ENCODE data around the gene ANP32B.

- TF ChIP-seq POLR2A (IDR thresholded peaks at IDR 0.05) (no peak), CTCF (IDR thresholded peaks at IDR 0.05) (no peak)
Measured at GRCh38 chr9:98031169-98031568, 48.0 kb downstream of the ANP32B start.

All from adrenal gland (tissue), 5 donors.